Chondrocyte (in vitro differentiated cells): Measurements from ENCODE around the gene LTA4H. TPM values are rescaled to one million over a fixed set of nuclear protein-coding genes. Genes with fewer than 3 reads are reported as not detected.
A peak's percentile ranks its signal among the peaks of the same experiment; 100 is the strongest.

Source experiments
- DNase-seq: peaks from one replicate; pipeline ENCODE4 v3.0.0; 2021; ENCODE audit warnings: mixed read lengths, low spot score
- H3K27ac Mint-ChIP-seq: one replicate; pipeline ENCODE4 v1.8.0; 2021; ENCODE audit warnings: mild to moderate bottlenecking, moderate library complexity, mixed read lengths; ENCODE audit not compliant: unreplicated experiment
- H3K27me3 Mint-ChIP-seq: 2 replicates; pipeline ENCODE4 v1.8.0; 2021; ENCODE audit warnings: low read depth, mixed read lengths
- H3K36me3 Mint-ChIP-seq: 2 replicates; pipeline ENCODE4 v1.8.0; 2021; ENCODE audit warnings: low read depth, mixed read lengths
- H3K4me1 Mint-ChIP-seq: 2 replicates; pipeline ENCODE4 v1.8.0; 2021; ENCODE audit warnings: low read depth, mild to moderate bottlenecking, mixed read lengths
- H3K4me3 Mint-ChIP-seq: one replicate; pipeline ENCODE4 v1.8.0; 2021; ENCODE audit warnings: mild to moderate bottlenecking, moderate library complexity, mixed read lengths; ENCODE audit not compliant: unreplicated experiment
- H3K9me3 Mint-ChIP-seq: 2 replicates; pipeline ENCODE4 v1.8.0; 2021; ENCODE audit warnings: low read depth, mixed read lengths
- total RNA-seq: library from RNA; stranded (reverse); gene quantifications from 3 replicates; pipeline ENCODE4 v1.2.1, GENCODE V29; 2021
- TF ChIP-seq, protein P1 (sequence below): fragments of 200-600 bp; sonication (generic); IDR thresholded peaks from 2 replicates; pipeline ENCODE4 v1.5.0; 2021; ENCODE audit warnings: antibody characterized with exemption, mild to moderate bottlenecking, moderate library complexity

LTA4H gene
- total RNA-seq, 1 donor from 2014 or later, result 55.0 TPM

DNA sequence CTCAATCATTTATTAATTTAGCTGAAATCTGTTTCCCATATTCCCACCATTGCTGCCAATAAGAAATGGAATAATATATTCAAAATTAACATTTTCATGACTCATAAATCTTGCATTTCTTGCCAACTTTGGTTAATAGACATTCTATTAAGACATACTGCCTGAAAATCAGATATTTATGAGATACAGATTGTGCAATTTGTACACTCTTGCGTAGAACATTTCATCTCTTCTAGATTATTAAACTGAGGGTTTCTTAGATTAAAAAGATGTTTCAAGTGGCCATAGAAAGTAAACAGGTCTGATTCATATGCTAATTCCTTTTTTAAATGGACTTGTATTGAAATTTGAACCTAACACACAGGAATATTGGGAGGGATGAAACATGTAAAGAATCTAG is 9.1 kb downstream of the LTA4H start:
- Mint-ChIP-seq H3K4me1 (no peaks in the 10 kb centered on the region), H3K36me3 (peaks cover 14% of the 10 kb centered on the region), H3K9me3 (no peaks in the 10 kb centered on the region), H3K27me3 (no peaks in the 10 kb centered on the region), H3K4me3 (no peak overlapping the region), H3K27ac (no peak overlapping the region)
- DNase-seq, result no peak
- TF ChIP-seq, protein P1, sequence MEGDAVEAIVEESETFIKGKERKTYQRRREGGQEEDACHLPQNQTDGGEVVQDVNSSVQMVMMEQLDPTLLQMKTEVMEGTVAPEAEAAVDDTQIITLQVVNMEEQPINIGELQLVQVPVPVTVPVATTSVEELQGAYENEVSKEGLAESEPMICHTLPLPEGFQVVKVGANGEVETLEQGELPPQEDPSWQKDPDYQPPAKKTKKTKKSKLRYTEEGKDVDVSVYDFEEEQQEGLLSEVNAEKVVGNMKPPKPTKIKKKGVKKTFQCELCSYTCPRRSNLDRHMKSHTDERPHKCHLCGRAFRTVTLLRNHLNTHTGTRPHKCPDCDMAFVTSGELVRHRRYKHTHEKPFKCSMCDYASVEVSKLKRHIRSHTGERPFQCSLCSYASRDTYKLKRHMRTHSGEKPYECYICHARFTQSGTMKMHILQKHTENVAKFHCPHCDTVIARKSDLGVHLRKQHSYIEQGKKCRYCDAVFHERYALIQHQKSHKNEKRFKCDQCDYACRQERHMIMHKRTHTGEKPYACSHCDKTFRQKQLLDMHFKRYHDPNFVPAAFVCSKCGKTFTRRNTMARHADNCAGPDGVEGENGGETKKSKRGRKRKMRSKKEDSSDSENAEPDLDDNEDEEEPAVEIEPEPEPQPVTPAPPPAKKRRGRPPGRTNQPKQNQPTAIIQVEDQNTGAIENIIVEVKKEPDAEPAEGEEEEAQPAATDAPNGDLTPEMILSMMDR, result no peak

DNA sequence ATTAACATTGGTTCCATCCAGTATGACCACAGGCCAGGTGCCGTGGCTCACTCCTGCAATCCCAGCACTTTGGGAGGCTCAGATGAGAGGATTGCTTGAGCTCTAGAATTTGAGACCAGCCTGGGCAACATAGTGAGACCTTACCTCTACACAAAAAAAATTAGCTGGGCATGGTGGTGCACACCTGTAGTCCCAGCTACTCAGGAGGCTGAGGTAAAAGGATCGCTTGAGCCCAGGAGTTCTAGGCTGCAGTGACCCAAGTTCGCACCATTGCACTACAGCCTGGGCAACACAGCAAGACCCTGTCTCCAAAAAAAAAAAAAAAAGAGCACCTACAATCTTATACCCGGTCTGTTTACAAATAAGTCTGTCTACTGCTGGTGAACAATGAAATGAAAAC is 9.9 kb downstream of the LTA4H start:
- H3K4me1 Mint-ChIP-seq, result no peaks in the 10 kb centered on the region
- H3K27ac Mint-ChIP-seq, result no peak overlapping the region
- no peaks in the 10 kb centered on the region for H3K9me3 Mint-ChIP-seq
- TF ChIP-seq, protein P1, result no peak
- no peak for DNase-seq
- no peaks in the 10 kb centered on the region for H3K27me3 Mint-ChIP-seq
- peaks cover 14% of the 10 kb centered on the region for H3K36me3 Mint-ChIP-seq
- H3K4me3 Mint-ChIP-seq, result no peak overlapping the region

DNA sequence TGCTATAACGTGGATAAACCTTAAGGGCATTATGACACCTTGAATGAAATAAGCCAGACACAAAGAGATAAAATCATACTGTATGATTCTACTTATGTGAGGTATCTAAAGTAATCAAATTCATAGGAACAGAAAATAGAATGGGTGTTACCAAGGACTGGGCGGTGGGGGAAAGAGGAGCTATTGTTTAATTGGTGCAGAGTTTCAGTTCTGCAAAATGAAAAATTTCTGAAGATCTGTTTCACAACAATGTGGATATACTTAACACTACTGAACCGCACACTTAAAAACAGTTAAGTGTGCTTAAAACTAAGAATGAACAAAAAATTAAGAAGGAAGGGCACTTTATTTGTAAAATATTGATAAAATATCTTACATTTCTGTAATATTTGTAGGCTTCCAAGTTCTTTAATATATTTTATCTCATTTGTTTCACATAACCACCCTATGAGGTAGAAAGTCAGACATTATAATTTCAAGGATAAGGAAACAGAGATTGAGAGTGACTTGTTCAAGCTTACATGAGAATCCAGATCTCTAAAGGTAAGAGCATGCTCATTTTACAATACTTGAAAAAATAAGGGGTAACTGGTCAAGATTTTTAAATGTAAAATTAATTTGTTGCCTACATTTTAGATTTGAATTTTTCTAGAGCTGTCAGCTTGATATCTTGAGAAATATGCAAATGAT is 14.9 kb downstream of the LTA4H start:
- no peak overlapping the region for H3K27ac Mint-ChIP-seq
- TF ChIP-seq, protein P1, result no peak
- H3K4me1 Mint-ChIP-seq, result peaks cover 1% of the 10 kb centered on the region
- H3K27me3 Mint-ChIP-seq, result no peaks in the 10 kb centered on the region
- no peak for DNase-seq
- peaks cover 11% of the 10 kb centered on the region for H3K36me3 Mint-ChIP-seq
- H3K9me3 Mint-ChIP-seq, result no peaks in the 10 kb centered on the region
- no peak overlapping the region for H3K4me3 Mint-ChIP-seq

DNA sequence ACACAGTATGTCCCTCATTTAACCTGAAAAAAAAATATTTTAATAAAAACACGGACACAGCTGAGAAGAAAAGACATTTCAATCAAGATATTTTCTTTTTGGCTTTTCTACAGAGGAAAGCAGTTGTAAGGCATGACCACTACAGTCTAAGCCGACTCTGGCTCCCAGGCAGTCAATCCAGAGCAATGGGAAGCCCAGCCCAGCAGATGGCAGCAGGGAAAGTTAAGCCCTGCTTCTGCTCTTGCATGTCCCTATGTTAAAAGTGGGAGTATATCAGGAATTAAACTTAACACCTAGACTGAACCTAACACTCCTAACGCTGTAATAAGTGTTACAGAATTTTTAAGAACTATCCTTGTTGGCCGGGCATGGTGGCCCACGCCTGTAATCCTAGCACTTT is 19.7 kb downstream of the LTA4H start:
- TF ChIP-seq, protein P1, result peak; percentile 74
- no peaks in the 10 kb centered on the region for H3K9me3 Mint-ChIP-seq
- no peak overlapping the region for H3K27ac Mint-ChIP-seq
- no peaks in the 10 kb centered on the region for H3K27me3 Mint-ChIP-seq
- H3K4me3 Mint-ChIP-seq, result no peak overlapping the region
- H3K4me1 Mint-ChIP-seq, result peaks cover 10% of the 10 kb centered on the region
- H3K36me3 Mint-ChIP-seq, result peaks cover 25% of the 10 kb centered on the region
- DNase-seq, result no peak

DNA sequence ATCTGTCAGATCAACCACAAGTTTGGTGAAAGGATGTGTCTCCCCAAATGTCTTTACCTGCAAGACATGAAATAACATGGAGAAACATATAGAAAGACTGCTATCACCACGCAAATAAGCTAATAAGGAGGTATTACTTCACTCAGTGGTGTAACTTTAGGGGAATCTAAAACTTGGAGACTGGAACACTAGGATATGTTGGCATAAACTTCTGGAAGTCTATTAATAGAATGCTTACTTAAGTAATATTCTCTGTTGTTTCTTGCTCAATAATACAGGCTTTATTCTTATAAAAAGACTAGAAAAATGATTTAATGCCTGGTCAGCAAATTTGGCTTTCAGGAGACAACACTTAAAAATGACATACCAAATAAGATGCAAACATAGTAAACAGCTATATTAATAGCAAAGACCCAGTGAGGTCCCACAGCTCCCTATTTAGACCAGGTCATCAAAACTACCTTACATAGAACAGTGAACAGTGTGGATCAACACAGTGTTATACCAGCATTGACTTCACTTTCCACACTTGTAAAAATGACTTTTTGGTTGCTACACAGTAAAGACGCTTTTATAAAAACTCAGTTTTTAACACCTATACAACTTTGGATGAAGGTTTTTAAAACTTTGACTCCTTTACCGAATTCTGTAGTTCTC is 20.3 kb downstream of the LTA4H start:
- peaks cover 29% of the 10 kb centered on the region for H3K36me3 Mint-ChIP-seq

More for the DNA sequence above, 20.3 kb downstream of the LTA4H start:
- peaks cover 10% of the 10 kb centered on the region for H3K4me1 Mint-ChIP-seq
- H3K27ac Mint-ChIP-seq, result no peak overlapping the region
- no peaks in the 10 kb centered on the region for H3K9me3 Mint-ChIP-seq
- TF ChIP-seq, protein P1, result no peak
- H3K27me3 Mint-ChIP-seq, result no peaks in the 10 kb centered on the region
- no peak for DNase-seq
- H3K4me3 Mint-ChIP-seq, result no peak overlapping the region
